Astrocyte (in vitro differentiated cells and primary cell): ENCODE data around the gene HOXA2. TPM values are rescaled to one million over a fixed set of nuclear protein-coding genes. Genes with fewer than 3 reads are reported as not detected.

Source experiments
- DNase-seq: peaks from one replicate; pipeline ENCODE4 v3.0.0-alpha.2; 2010; ENCODE audit warnings: low read depth
- FAIRE-seq: peaks from 2 replicates; lab custom pipeline; 2011; peaks lifted over from hg19 to GRCh38; lab: Jason Lieb, UNC
- H2AFZ ChIP-seq: 2 replicates; pipeline ENCODE4 v1.6.0; 2012; ENCODE audit warnings: low read depth, low read length, inconsistent platforms
- H3K27ac ChIP-seq: 2 replicates; pipeline ENCODE4 v1.5.1; 2011; ENCODE audit warnings: low read depth, low read length, inconsistent platforms
- H3K27me3 ChIP-seq: 2 replicates; pipeline ENCODE4 v1.6.0; 2011; ENCODE audit warnings: low read length, inconsistent platforms; ENCODE audit not compliant: insufficient read depth
- H3K36me3 ChIP-seq: 2 replicates; pipeline ENCODE4 v1.5.1; 2011; ENCODE audit warnings: low read length, inconsistent platforms; ENCODE audit not compliant: insufficient read depth
- H3K4me1 ChIP-seq: 2 replicates; pipeline ENCODE4 v1.5.1; 2011; ENCODE audit warnings: low read length, inconsistent platforms; ENCODE audit not compliant: insufficient read depth
- H3K4me2 ChIP-seq: 2 replicates; pipeline ENCODE4 v1.6.0; 2012; ENCODE audit warnings: low read length, inconsistent platforms
- H3K4me3 ChIP-seq: 2 replicates; pipeline ENCODE4 v1.5.1; 2011; ENCODE audit warnings: low read depth, mild to moderate bottlenecking, low read length, inconsistent platforms; ENCODE audit not compliant: insufficient read depth
- H3K79me2 ChIP-seq: 2 replicates; pipeline ENCODE4 v1.6.0; 2012; ENCODE audit warnings: mild to moderate bottlenecking, low read length, inconsistent platforms; ENCODE audit not compliant: insufficient read depth
- H3K9ac ChIP-seq: 2 replicates; pipeline ENCODE4 v1.6.0; 2012; ENCODE audit warnings: mild to moderate bottlenecking, low read length, inconsistent platforms
- H3K9me3 ChIP-seq: 2 replicates; pipeline ENCODE4 v1.5.1; 2012; ENCODE audit warnings: low read depth, mild to moderate bottlenecking, low read length, inconsistent platforms; ENCODE audit not compliant: insufficient read depth
- H4K20me1 ChIP-seq: 2 replicates; pipeline ENCODE4 v1.6.0; 2012; ENCODE audit warnings: low read length, inconsistent platforms; ENCODE audit not compliant: insufficient read depth
- H3K27ac Mint-ChIP-seq: one replicate; pipeline ENCODE4 v1.8.0; 2021; ENCODE audit warnings: mild to moderate bottlenecking, mixed read lengths; ENCODE audit not compliant: unreplicated experiment
- H3K27me3 Mint-ChIP-seq: one replicate; pipeline ENCODE4 v1.8.0; 2021; ENCODE audit warnings: low read depth, mixed read lengths; ENCODE audit not compliant: unreplicated experiment
- H3K36me3 Mint-ChIP-seq: one replicate; pipeline ENCODE4 v1.8.0; 2021; ENCODE audit warnings: low read depth, mixed read lengths; ENCODE audit not compliant: unreplicated experiment
- H3K4me1 Mint-ChIP-seq: one replicate; pipeline ENCODE4 v1.8.0; 2021; ENCODE audit warnings: low read depth, mixed read lengths; ENCODE audit not compliant: unreplicated experiment
- H3K4me3 Mint-ChIP-seq: one replicate; pipeline ENCODE4 v1.8.0; 2021; ENCODE audit warnings: mild to moderate bottlenecking, moderate library complexity, mixed read lengths; ENCODE audit not compliant: unreplicated experiment
- H3K9me3 Mint-ChIP-seq: one replicate; pipeline ENCODE4 v1.8.0; 2021; ENCODE audit warnings: mild to moderate bottlenecking, mixed read lengths; ENCODE audit not compliant: unreplicated experiment
- CTCF ChIP-seq: IDR thresholded peaks from 2 replicates; pipeline ENCODE4 v1.5.1; 2011; ENCODE audit warnings: low read depth, mild to moderate bottlenecking, inconsistent platforms, low read length, moderate library complexity; ENCODE audit not compliant: insufficient read depth
- EZH2 ChIP-seq: IDR thresholded peaks from 2 replicates; pipeline ENCODE4 v1.6.1; 2012; ENCODE audit warnings: mild to moderate bottlenecking, low read length, inconsistent platforms; ENCODE audit not compliant: insufficient read depth
- total RNA-seq: library from RNA; stranded (reverse); gene quantifications from 2 replicates; pipeline ENCODE4 v1.2.1, GENCODE V29; 2021

The HOXA2 gene
- total RNA-seq, 1 donor from 2014 or later: not detected

GRCh38 chr7:27051451-27051850 is 51.0 kb downstream of the HOXA2 start:
- no peaks in the 10 kb centered on the region for H3K36me3 ChIP-seq
- H3K4me1 ChIP-seq: no peaks in the 10 kb centered on the region
- no peak overlapping the region for H3K4me2 ChIP-seq
- H4K20me1 ChIP-seq: no peaks in the 10 kb centered on the region
- peaks cover 2% of the 10 kb centered on the region for H3K4me1 Mint-ChIP-seq
- H3K27ac ChIP-seq: no peak overlapping the region
- no peaks in the 10 kb centered on the region for H3K9me3 ChIP-seq
- no peak overlapping the region for H3K9ac ChIP-seq
- no peaks in the 10 kb centered on the region for H3K36me3 Mint-ChIP-seq
- TF ChIP-seq EZH2 (no peak), CTCF (no peak)
- H3K4me3 ChIP-seq: no peak overlapping the region
- H3K79me2 ChIP-seq: no peaks in the 10 kb centered on the region
- H3K27me3 ChIP-seq: no peaks in the 10 kb centered on the region
- H3K27ac Mint-ChIP-seq: no peak overlapping the region
- FAIRE-seq (no peak), DNase-seq (peak; percentile 23)
- H3K4me3 Mint-ChIP-seq: no peak overlapping the region
- H2AFZ ChIP-seq: no peak overlapping the region
- H3K9me3 Mint-ChIP-seq: no peaks in the 10 kb centered on the region
- no peaks in the 10 kb centered on the region for H3K27me3 Mint-ChIP-seq

Other genes with a start within 250 kb of the HOXA2 start
- 10.1 and 17.3 TPM in 2 replicates for gene SKAP2, start 238.1 kb downstream of the HOXA2 start, total RNA-seq
- 0.23 TPM in 1 of 2 replicates, not detected in the other for gene HOXA1, start 6.7 kb downstream of the HOXA2 start, total RNA-seq
- gene HOXA4, start 28.1 kb upstream of the HOXA2 start, total RNA-seq: not detected in 2 replicates
- not detected in 2 replicates for gene HOXA5, start 41.0 kb upstream of the HOXA2 start, total RNA-seq
- not detected in 2 replicates for gene HOXA6, start 45.1 kb upstream of the HOXA2 start, total RNA-seq
- gene HOXA3, start 49.9 kb upstream of the HOXA2 start, total RNA-seq: not detected in 2 replicates
- gene HOXA7, start 54.0 kb upstream of the HOXA2 start, total RNA-seq: not detected in 2 replicates
- not detected in 2 replicates for gene HOXA9, start 62.9 kb upstream of the HOXA2 start, total RNA-seq
- not detected in 2 replicates for gene HOXA10, start 71.6 kb upstream of the HOXA2 start, total RNA-seq
- gene HOXA11, start 82.5 kb upstream of the HOXA2 start, total RNA-seq: not detected in 2 replicates
- gene HOXA13, start 97.4 kb upstream of the HOXA2 start, total RNA-seq: not detected in 2 replicates
- not detected in 2 replicates for gene EVX1, start 140.1 kb upstream of the HOXA2 start, total RNA-seq